OCI-LY3 (cell line): ENCODE data around the gene NXN.
"Not testable (repeated sequence)": the region's sequence is repeated elsewhere in the genome, so short reads cannot be mapped to it uniquely, and the experiment has no call there.

Experiments
- H2AFZ ChIP-seq: fragments of 200-600, 300-600 bp; shearing (Covaris generic); 2 replicates; pipeline ENCODE4 v1.6.0; 2014; ENCODE audit warnings: antibody characterized with exemption, low read depth, low read length
- H3K27ac ChIP-seq: fragments of 200-600, 300-600 bp; sonication (generic); 2 replicates; pipeline ENCODE4 v1.5.1; 2014; ENCODE audit warnings: mild to moderate bottlenecking, low read length, moderate library complexity, mixed read lengths
- H3K27me3 ChIP-seq: fragments of 200-600, 300-600 bp; sonication (generic); 2 replicates; pipeline ENCODE4 v1.6.1; 2014; ENCODE audit warnings: low read depth, low read length, mixed read lengths
- H3K36me3 ChIP-seq: fragments of 200-600, 300-600 bp; sonication (generic); replicated peaks from 2 replicates; pipeline ENCODE3; 2014; ENCODE audit warnings: low read depth, low read length, mixed read lengths
- H3K4me1 ChIP-seq: fragments of 300-600, 200-600 bp; sonication (generic); 2 replicates; pipeline ENCODE4 v1.6.1; 2014; ENCODE audit warnings: low read length, mixed read lengths
- H3K4me2 ChIP-seq: fragments of 200-600, 300-600 bp; sonication (generic); 2 replicates; pipeline ENCODE4 v1.6.1; 2014; ENCODE audit warnings: low read length, mixed read lengths
- H3K4me3 ChIP-seq: fragments of 300-600, 200-600 bp; sonication (generic); 2 replicates; pipeline ENCODE4 v1.5.1; 2014; ENCODE audit warnings: antibody characterized with exemption, mild to moderate bottlenecking, low read length, moderate library complexity
- H3K79me2 ChIP-seq: fragments of 300-600, 200-600 bp; shearing (Covaris generic); 2 replicates; pipeline ENCODE4 v1.6.1; 2014; ENCODE audit warnings: mild to moderate bottlenecking, low read length, mixed read lengths
- H3K9ac ChIP-seq: fragments of 300-600, 200-600 bp; shearing (Covaris generic); 2 replicates; pipeline ENCODE4 v1.6.0; 2014; ENCODE audit warnings: mild to moderate bottlenecking, low read length, moderate library complexity
- H3K9me3 ChIP-seq: fragments of 200-600, 300-600 bp; shearing (Covaris generic); 2 replicates; pipeline ENCODE4 v1.6.1; 2014; ENCODE audit warnings: low read length, mixed read lengths; ENCODE audit not compliant: insufficient read depth
- H4K20me1 ChIP-seq: fragments of 200-600, 300-600 bp; sonication (generic); 2 replicates; pipeline ENCODE4 v1.6.1; 2016; ENCODE audit warnings: low read length, mixed read lengths; ENCODE audit not compliant: insufficient read depth
- EZH2phosphoT487 ChIP-seq: fragments of 200-600 bp; shearing (Covaris generic); IDR thresholded peaks from 2 replicates; pipeline ENCODE4 v1.6.1; 2018; ENCODE audit warnings: antibody characterized with exemption, mixed run types, low read depth
- TF ChIP-seq, protein P1 (sequence below): fragments of 200-600, 300-600 bp; sonication (generic); IDR thresholded peaks from 2 replicates; pipeline ENCODE4 v1.5.1; 2014; ENCODE audit warnings: antibody characterized with exemption, low read length, low read depth

Gene NXN

DNA sequence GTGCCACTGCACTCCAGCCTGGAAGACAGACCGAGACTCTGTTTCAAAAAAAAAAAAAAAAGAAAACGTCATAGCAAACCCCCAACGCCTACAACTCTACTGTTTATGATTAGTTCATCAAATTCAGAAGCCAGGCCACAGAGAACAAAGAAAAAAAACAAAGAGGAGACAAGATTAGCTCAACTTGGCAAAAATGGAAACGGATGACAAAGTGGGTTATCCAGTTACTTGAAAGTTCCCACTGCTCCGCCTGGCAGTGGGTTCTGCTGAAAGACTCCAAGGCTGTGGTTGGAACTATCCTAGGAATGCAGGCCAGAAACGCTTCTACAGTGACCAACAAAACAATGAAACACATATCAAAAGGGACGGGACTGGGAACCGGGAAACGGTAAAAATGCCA, 144.3 kb downstream of the NXN start:
- Histone ChIP-seq H3K4me3 (no peak overlapping the region), H4K20me1 (no peaks in the 10 kb centered on the region), H3K79me2 (no peaks in the 10 kb centered on the region)

DNA sequence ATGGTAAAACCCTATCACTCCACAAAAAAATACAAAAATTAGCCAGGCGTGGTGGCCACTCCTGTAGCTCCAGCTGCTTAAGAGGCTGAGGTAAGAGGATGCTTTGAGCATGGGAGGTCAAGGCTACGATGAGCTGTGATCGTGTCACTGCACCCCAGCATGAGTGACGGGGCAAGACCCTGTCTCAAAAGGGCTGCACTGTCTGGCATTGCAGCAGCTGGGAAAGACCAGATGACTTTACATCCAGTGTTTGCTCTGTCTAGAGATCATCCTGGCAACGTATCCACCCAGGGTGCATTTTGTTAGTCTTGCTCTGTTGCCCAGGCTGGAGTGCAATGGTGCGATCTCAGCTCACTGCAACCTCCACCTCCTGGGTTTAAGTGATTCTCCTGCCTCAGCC, 145.4 kb downstream of the NXN start:
- Histone ChIP-seq H3K79me2 (no peaks in the 10 kb centered on the region), H3K36me3 (no peaks in the 10 kb centered on the region), H4K20me1 (no peaks in the 10 kb centered on the region)

More for the DNA sequence above, 144.3 kb downstream of the NXN start:
- Histone ChIP-seq H3K27ac (no peak overlapping the region), H3K27me3 (no peaks in the 10 kb centered on the region), H3K4me1 (no peaks in the 10 kb centered on the region), H3K9ac (no peak overlapping the region), H3K9me3 (no peaks in the 10 kb centered on the region), H3K36me3 (no peaks in the 10 kb centered on the region), H2AFZ (no peak overlapping the region), H3K4me2 (no peak overlapping the region)
- TF ChIP-seq, protein P1, sequence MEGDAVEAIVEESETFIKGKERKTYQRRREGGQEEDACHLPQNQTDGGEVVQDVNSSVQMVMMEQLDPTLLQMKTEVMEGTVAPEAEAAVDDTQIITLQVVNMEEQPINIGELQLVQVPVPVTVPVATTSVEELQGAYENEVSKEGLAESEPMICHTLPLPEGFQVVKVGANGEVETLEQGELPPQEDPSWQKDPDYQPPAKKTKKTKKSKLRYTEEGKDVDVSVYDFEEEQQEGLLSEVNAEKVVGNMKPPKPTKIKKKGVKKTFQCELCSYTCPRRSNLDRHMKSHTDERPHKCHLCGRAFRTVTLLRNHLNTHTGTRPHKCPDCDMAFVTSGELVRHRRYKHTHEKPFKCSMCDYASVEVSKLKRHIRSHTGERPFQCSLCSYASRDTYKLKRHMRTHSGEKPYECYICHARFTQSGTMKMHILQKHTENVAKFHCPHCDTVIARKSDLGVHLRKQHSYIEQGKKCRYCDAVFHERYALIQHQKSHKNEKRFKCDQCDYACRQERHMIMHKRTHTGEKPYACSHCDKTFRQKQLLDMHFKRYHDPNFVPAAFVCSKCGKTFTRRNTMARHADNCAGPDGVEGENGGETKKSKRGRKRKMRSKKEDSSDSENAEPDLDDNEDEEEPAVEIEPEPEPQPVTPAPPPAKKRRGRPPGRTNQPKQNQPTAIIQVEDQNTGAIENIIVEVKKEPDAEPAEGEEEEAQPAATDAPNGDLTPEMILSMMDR = no peak
- TF ChIP-seq EZH2phosphoT487 = no peak

DNA sequence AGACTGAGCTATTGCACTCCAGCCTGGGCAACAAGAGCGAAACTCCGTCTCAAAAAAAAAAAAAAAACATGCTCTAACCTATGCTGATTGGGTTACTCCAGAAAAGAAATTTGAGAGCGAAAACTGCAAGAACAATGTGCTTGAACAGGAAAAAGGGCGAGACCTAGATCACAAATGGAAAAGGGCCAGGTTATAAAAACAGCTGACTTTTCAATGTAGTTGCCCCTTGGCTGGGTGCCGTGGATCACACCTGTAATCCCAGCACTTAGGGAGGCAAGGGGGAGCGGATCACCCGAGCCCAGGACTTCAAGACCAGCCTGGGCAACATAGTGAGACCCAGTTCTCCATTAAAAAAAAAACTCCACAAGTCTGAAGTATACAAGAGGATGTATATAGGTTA, 148.6 kb downstream of the NXN start:
- Histone ChIP-seq H3K79me2 (no peaks in the 10 kb centered on the region), H3K4me2 (no peak overlapping the region), H3K9ac (no peak overlapping the region), H2AFZ (no peak overlapping the region), H3K9me3 (no peaks in the 10 kb centered on the region), H4K20me1 (no peaks in the 10 kb centered on the region), H3K36me3 (no peaks in the 10 kb centered on the region), H3K4me3 (no peak overlapping the region), H3K4me1 (no peaks in the 10 kb centered on the region), H3K27ac (no peak overlapping the region), H3K27me3 (no peaks in the 10 kb centered on the region)
- TF ChIP-seq, protein P1 = no peak
- TF ChIP-seq EZH2phosphoT487 = no peak

More for the DNA sequence above, 145.4 kb downstream of the NXN start:
- no peak overlapping the region for H3K4me3 ChIP-seq
- H3K9ac ChIP-seq = no peak overlapping the region
- no peaks in the 10 kb centered on the region for H3K9me3 ChIP-seq
- no peak for TF ChIP-seq EZH2phosphoT487
- TF ChIP-seq, protein P1 = no peak
- no peak overlapping the region for H3K27ac ChIP-seq
- no peak overlapping the region for H2AFZ ChIP-seq
- H3K4me1 ChIP-seq = no peaks in the 10 kb centered on the region
- no peaks in the 10 kb centered on the region for H3K27me3 ChIP-seq
- no peak overlapping the region for H3K4me2 ChIP-seq

DNA sequence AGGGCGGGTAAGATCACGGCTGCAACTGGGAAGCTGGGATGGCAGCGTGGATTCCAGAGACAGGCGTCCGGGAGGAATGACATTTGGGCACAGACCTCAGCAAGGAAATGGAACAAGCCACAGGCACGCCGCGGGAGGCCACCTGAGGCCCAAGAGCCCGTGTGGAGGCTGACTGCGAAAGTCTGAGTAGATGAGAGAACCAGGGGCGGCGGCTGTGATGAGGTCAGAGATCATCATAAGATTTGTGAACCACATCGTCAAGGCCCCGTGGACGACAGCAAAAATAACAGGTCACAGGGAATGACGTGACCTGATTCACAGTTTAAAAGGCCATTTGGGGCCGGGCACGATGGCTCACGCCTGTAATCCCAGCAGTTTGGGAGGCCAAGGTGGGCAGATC, 149.2 kb downstream of the NXN start:
- no peak for TF ChIP-seq EZH2phosphoT487
- TF ChIP-seq, protein P1 = no peak
- no peak overlapping the region for H3K4me2 ChIP-seq

DNA sequence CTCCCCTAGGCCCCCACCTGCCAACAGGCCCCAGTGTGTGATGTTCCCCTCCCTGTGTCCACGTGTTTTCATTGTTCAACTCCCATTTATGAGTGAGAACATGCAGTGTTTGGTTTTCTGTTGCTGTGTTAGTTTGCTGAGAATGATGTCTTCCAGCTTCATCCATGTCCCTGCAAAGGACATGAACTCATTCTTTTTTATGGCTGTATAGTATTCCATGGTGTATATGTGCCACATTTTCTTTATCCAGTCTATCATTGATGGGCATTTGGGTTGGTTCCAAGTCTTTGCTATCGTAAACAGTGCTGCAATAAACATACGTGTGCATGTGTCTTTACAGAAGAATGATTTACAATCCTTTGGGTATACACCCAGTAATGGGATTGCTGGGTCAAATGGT, 150.0 kb downstream of the NXN start:
- not testable (repeated sequence) for H3K27me3 ChIP-seq, H2AFZ ChIP-seq, H3K4me3 ChIP-seq, H3K4me1 ChIP-seq, H3K27ac ChIP-seq, H3K79me2 ChIP-seq, H3K9ac ChIP-seq, H4K20me1 ChIP-seq, H3K9me3 ChIP-seq, H3K4me2 ChIP-seq, H3K36me3 ChIP-seq

More for the DNA sequence above, 149.2 kb downstream of the NXN start:
- H3K4me1 ChIP-seq = no peaks in the 10 kb centered on the region
- no peaks in the 10 kb centered on the region for H3K9me3 ChIP-seq
- no peaks in the 10 kb centered on the region for H3K36me3 ChIP-seq
- H3K79me2 ChIP-seq = no peaks in the 10 kb centered on the region
- H3K27me3 ChIP-seq = no peaks in the 10 kb centered on the region
- no peak overlapping the region for H3K9ac ChIP-seq
- no peak overlapping the region for H2AFZ ChIP-seq
- no peak overlapping the region for H3K4me3 ChIP-seq
- H4K20me1 ChIP-seq = no peaks in the 10 kb centered on the region
- no peak overlapping the region for H3K27ac ChIP-seq
